Mammary epithelial cell (primary cell): Measurements from ENCODE around the gene CCDC13.

Source experiments
- EZH2 ChIP-seq: IDR thresholded peaks from 2 replicates; pipeline ENCODE4 v1.6.1; 2012; ENCODE audit warnings: low read length, inconsistent platforms, borderline replicate concordance
- TF ChIP-seq, protein P1 (sequence below), 2 donors: IDR thresholded peaks in 1 of 2; conservative IDR thresholded peaks in 1 of 2; 2 replicates each; pipeline ENCODE4 v1.5.1; 2011 to 2012; ENCODE audit warnings: inconsistent platforms in 2 of 2, low read length in 2 of 2, mild to moderate bottlenecking in 2 of 2, control low read depth in 1 of 2, low read depth in 1 of 2; ENCODE audit not compliant: insufficient read depth in 1 of 2; ENCODE audit errors: extremely low read depth in 1 of 2

DNA sequence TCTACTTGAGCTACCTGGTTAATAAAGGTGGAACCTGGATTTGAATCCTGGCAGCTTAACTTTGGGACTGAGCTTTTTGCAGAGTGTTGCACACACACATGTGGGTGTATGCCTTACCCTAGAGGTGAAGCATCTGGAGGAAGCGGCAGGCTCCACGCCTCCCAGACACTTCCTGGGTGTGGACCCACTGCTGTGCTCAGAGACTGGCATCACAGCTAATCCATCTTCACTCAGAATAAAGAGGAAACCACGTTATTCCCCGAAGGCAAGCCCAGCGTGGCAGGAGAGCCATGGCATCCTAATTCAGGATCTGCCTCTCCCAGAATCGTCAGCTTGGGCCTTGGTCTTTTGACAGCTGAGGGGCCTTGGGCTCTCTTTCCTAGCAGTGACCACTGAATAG is 25.5 kb downstream of the CCDC13 start:
- TF ChIP-seq, protein P1, sequence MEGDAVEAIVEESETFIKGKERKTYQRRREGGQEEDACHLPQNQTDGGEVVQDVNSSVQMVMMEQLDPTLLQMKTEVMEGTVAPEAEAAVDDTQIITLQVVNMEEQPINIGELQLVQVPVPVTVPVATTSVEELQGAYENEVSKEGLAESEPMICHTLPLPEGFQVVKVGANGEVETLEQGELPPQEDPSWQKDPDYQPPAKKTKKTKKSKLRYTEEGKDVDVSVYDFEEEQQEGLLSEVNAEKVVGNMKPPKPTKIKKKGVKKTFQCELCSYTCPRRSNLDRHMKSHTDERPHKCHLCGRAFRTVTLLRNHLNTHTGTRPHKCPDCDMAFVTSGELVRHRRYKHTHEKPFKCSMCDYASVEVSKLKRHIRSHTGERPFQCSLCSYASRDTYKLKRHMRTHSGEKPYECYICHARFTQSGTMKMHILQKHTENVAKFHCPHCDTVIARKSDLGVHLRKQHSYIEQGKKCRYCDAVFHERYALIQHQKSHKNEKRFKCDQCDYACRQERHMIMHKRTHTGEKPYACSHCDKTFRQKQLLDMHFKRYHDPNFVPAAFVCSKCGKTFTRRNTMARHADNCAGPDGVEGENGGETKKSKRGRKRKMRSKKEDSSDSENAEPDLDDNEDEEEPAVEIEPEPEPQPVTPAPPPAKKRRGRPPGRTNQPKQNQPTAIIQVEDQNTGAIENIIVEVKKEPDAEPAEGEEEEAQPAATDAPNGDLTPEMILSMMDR (conservative IDR thresholded peaks at IDR 0.05 in 1 of 2, IDR thresholded peaks at IDR 0.05 in 1 of 2; ENCODE audit: extremely low read depth in 1 of 2, insufficient read depth in 1 of 2, low read depth in 1 of 2, low read length in 2 of 2): no peak
- no peak for TF ChIP-seq EZH2
